SU-DHL-6 (cell line): Measurements from ENCODE around the gene SH3BP2.

Experiments used
- CTCF ChIP-seq: fragments of 200-600 bp; sonication (generic); IDR thresholded peaks from one replicate; pipeline ENCODE4 v1.5.1; 2017; ENCODE audit warnings: antibody characterized with exemption, mild to moderate bottlenecking, low read length, moderate library complexity; ENCODE audit not compliant: insufficient read depth, poor library complexity, severe bottlenecking
- EZH2phosphoT487 ChIP-seq: fragments of 200-600 bp; sonication (generic), shearing (Covaris generic); conservative IDR thresholded peaks from 2 replicates; pipeline ENCODE4 v1.6.1; 2018; ENCODE audit warnings: mild to moderate bottlenecking, antibody characterized with exemption, low read length, moderate library complexity, mixed read lengths

GRCh38 chr4:2809610-2810180 is 16.8 kb downstream of the SH3BP2 start:
- no peak for TF ChIP-seq CTCF
- no peak for TF ChIP-seq EZH2phosphoT487
